ENCODE data around the gene MOB1B.
"Not testable (repeated sequence)": the region's sequence is repeated elsewhere in the genome, so short reads cannot be mapped to it uniquely, and the experiment has no call there.

GRCh38 chr4:71032106-71032505 is 129.9 kb downstream of the MOB1B start:
- not testable (repeated sequence) for TF ChIP-seq POLR2A, CTCF, EP300, POLR2AphosphoS5 (IDR thresholded peaks at IDR 0.05)

Data from upper lobe of left lung (tissue), 4 donors.